HL-60/S4 (cell line): ENCODE measurements around the gene TEX11.
"Not testable (repeated sequence)": the region's sequence is repeated elsewhere in the genome, so short reads cannot be mapped to it uniquely, and the experiment has no call there.

Experiments
- in situ Hi-C: fragments of 300-500 bp; cut with MboI; formaldehyde crosslinking; loops from 2 replicates; pipeline ENCODE4 v1.14.3; 2022; ENCODE audit warnings: low sequenced_read_pairs

TEX11 gene

GRCh38 chrX:70908541-70908940 is at the start of gene TEX11:
TSS of gene TEX11 (minus strand) at chrX:70908711. CDS start at chrX:70907789, 922 bp downstream.
- in situ Hi-C loops = no loop called here

GRCh38 chrX:70954871-70955270 is 46.4 kb upstream of the TEX11 start:
- in situ Hi-C loops = no loop called here

- in situ Hi-C loops = no loop called here
Observed at GRCh38 chrX:70924294-70924911, 15.9 kb upstream of the TEX11 start.

GRCh38 chrX:70922774-70923473 is 14.4 kb upstream of the TEX11 start:
- in situ Hi-C loops = no loop called here

GRCh38 chrX:70921709-70922352 is 13.3 kb upstream of the TEX11 start:
- in situ Hi-C loops = no loop called here

DNA sequence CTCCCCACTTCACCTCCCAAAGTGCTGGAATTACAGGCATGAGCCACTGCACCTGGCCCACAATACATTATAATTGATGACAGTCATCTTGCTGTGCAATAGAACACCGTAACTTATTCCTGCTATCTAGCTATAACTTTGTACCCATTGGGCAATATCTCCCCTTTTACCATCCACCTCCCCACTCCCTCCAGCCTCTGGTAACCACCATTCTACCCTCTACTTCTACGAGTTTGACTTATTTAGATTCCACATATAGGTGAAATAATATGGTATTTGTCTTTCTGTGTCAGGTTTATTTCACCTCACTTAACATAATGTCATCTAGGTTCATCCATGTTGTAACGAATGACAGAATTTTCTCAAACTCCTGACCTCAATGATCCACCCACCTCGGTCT is 8.2 kb upstream of the TEX11 start:
- in situ Hi-C loops = no loop called here

DNA sequence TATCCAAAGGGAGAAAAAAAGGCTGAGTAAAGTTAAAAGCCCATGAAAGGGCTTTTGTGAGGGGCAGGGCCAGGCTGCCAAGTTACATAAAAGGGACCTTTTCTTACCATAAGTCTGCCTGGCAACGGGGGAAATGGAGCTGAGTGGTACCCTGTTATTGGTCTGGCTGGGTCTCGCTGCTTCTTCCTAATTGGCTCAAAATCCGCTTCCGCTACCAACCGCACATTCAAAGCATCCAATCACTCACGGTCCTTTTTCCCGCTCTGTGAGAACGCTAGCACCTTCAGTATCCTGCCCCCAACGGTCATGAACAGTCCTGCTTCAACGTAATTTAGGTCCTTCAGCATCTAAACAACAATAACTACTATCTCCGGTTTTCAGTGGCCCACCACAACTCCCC is 611 bp downstream of the TEX11 start:
- in situ Hi-C loops = no loop called here

DNA sequence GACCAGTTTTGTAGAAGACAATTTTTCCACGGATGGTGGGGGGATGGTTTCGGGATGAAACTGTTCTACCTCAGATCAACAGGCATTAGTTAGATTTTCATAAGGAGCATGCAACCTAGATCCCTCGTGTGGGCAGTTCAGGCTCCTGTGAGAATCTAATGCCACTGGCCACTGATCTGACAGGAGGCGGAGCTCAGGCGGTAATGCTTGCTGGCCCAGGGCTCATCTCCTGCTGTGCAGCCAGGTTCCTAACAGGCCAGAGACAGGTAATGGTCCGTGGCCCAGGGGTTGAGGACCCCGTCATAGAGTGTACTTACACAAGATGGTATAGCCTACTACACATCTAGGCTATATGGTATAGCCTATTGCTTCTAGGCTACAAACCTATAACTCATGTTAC is 7.0 kb downstream of the TEX11 start:
- in situ Hi-C loops = no loop called here

GRCh38 chrX:70890441-70890840 is 18.1 kb downstream of the TEX11 start:
- in situ Hi-C loops = not testable (repeated sequence)

GRCh38 chrX:70878902-70879301 is 29.6 kb downstream of the TEX11 start:
- in situ Hi-C loops = no loop called here

DNA sequence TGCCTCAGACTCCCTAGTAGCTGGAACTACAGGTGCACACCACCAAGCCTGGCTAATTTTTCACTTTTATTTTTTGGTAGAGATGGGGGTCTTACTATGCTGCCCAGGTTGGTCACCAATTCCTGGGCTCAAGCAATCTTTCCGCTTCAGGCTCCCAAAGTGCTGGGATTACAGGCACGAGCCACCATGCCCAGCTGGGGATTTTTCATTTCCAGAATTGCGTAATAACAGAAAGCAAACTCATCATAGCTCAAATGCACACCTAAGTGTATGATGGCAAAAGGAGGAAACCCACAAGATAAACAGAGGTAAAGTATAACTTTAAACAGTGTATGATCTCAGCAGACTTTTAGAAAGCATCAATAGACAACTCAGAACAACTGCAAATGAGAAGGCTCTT is 56.2 kb downstream of the TEX11 start:
- in situ Hi-C loops = no loop called here

- in situ Hi-C loops = not testable (repeated sequence)
Observed at GRCh38 chrX:70844081-70844480, 64.4 kb downstream of the TEX11 start.

DNA sequence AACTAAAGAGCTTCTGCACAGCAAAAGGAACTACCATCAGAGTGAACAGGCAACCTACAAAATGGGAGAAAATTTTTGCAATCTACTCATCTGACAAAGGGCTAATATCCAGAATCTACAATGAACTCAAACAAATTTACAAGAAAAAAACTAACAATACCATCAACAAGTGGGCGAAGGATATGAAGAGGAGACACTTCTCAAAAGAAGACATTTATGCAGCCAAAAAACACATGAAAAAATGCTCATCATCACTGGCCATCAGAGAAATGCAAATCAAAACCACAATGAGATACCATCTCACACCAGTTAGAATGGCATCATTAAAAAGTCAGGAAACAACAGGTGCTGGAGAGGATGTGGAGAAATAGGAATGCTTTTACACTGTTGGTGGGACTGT is 64.9 kb downstream of the TEX11 start:
- in situ Hi-C loops = not testable (repeated sequence)

- in situ Hi-C loops = no loop called here
Observed at GRCh38 chrX:70834589-70834988, 73.9 kb downstream of the TEX11 start.

DNA sequence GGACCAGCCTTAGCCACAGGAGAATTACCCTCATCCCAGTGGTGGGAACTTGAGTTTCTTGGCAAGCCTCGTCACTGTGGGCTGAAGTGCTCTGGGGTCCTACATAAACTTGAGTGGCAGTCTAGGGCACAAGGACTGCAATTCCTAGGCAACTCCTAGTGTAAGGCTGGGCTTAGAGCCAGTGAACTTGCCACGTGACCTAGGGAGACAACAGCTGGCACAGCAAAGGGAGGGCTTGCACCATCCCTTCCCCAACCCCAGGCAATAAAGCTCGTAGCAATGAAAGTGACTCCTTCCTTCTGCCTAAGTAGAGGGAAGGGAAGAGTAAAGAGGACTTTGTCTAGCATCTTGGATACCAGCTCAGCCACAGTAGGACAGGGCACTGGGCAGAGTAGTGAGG is 81.8 kb downstream of the TEX11 start:
- in situ Hi-C loops = no loop called here

GRCh38 chrX:70825366-70825765 is 83.1 kb downstream of the TEX11 start:
- in situ Hi-C loops = no loop called here

DNA sequence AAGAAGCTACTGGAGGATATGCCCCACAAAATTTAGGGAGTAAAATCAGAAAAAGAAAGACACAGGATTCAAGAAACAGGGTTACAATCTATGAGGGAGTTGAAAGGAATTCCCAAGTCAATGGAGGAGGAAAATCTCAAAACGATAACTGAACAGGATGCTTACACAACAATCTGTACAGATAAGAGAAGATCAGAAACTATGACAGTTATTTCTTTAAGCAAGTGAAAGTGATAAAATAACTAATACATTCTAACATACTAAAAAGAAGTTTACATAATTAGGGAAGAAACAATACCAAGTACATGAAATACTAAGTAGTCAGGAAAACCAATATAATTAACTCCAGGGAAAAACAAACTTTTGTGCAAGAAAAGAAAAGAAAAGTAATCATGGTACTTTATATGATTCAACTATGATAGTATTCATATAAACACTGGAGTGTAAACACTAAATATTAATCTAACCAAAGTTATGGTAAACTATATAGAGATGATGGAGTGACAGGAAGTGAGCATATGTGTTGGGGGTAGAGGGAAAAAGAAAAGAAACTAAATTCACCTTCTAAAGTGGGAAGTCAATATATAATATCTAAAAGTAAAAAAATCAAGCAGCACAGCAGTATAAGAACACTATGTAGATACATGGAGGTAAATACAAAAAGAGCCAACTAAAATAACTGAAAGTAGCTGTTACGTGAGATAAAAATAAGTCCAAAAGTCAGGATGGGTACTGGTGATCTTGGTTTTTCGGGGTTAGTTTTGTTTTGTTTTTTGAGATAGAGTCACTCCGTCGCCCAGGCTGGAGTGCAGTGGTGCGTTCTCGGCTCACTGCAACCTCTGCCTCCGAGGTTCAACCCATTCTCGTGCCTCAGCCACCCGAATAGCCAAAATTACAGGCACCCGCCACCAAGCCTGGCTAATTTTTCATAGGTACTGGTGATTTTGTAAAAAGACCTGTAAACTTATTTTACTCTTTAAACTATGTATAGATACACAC is 99.3 kb downstream of the TEX11 start:
- in situ Hi-C loops = no loop called here

DNA sequence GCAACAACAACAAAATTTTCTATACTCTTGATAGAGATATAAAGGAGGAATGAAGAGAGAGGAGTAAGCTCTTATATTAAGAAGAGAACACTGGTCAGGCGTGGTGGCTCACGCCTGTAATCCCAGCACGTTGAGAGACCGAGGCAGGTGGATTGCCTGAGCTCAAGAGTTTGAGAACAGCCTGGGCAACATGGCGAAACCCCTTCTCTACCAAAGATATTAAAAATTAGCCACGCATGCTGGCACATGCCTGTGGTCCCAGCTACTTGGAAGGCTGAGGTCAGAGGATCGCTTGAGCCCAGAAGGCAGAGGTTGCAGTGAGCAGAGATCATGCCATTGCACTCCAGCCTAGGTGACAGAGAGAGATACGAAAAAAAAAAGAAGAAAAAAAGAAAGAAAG is 102.4 kb downstream of the TEX11 start:
- in situ Hi-C loops = no loop called here

DNA sequence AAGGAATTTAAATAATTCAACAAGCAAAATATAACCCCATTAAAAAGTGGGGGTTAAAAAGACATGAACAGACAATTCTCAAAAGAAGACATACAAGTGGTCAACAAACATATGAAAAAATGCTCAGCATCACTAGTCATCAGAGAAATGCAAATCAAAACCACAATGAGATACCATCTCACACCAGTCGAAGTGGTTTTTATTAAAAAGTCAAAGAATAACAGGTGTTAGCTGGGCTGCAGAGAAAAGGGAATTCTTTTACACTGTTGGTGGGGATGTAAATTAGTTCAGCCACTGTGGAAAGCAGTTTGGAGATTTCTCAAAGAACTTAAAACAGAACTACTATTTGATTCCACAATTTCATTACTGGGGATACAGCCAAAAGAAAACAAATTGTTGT is 111.8 kb downstream of the TEX11 start:
- in situ Hi-C loops = not testable (repeated sequence)

DNA sequence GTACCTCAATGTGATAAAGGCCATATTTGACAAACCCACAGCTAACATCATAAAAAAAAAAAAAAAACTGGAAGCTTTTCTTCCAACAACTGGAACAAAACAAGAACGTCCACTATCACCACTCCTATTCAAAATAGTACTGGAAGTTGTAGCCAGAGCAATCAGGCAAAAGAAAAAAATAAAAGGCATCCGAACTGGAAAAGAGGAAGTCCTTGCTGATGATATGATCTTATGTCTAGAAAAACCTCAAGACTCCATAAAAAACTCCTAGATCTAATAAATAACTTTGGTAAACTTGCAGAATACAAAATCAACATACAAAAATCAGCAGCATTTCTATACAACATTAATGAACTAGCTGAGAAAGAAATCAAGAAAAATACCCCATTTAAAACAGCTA is 134.3 kb downstream of the TEX11 start:
- in situ Hi-C loops = loop anchor here (25.0 kb wide), 1 partner anchor 413 kb away; no protein-coding TSS in a partner anchor

- in situ Hi-C loops = loop anchor here (25.0 kb wide), 1 partner anchor 418 kb away; no protein-coding TSS in a partner anchor
Observed at GRCh38 chrX:70769659-70770227, 138.8 kb downstream of the TEX11 start.
